Tibial nerve (tissue), 4 donors: ENCODE results near the gene ETV6. TPM values are rescaled to one million over a fixed set of nuclear protein-coding genes. Genes with fewer than 3 reads are reported as not detected.

Source experiments
- DNase-seq, 2 donors: peaks; one replicate each; pipeline ENCODE4 v3.0.0-alpha.2; 2019; ENCODE audit warnings: low spot score in 2 of 2
- H3K27ac ChIP-seq, 4 donors: fragments of 200-600 bp; sonication (generic) in 3 of 4; one replicate each; pipeline ENCODE4 v1.5.1; 2017 to 2019; ENCODE audit warnings: mild to moderate bottlenecking in 1 of 4
- H3K27me3 ChIP-seq, 2 donors: fragments of 200-600 bp; sonication (generic) in 1 of 2; one replicate each; pipeline versions ENCODE4 v1.5.1 to v1.6.0; 2017 to 2019
- H3K36me3 ChIP-seq, 3 donors: fragments of 200-600 bp; sonication (generic); one replicate each; pipeline ENCODE4 v1.5.1; 2018 to 2019
- H3K4me1 ChIP-seq, 4 donors: fragments of 200-600 bp; sonication (generic) in 3 of 4; one replicate each; pipeline ENCODE4 v1.5.1; 2017 to 2019
- H3K4me3 ChIP-seq, 4 donors: fragments of 200-600 bp; sonication (generic) in 3 of 4; one replicate each; pipeline ENCODE4 v1.5.1; 2017 to 2019; ENCODE audit warnings: mild to moderate bottlenecking in 1 of 4, moderate library complexity in 1 of 4
- H3K9me3 ChIP-seq, 4 donors: fragments of 200-600 bp; sonication (generic) in 3 of 4; one replicate each; pipeline ENCODE4 v1.5.1; 2017 to 2019
- CTCF ChIP-seq, 5 experiments: fragments of 200-600 bp in 3 of 5; fragments of 450-650 bp in 2 of 5; sonication (generic) in 3 of 5; IDR thresholded peaks; one replicate each; pipeline ENCODE4 v1.5.1; 2016 to 2019; ENCODE audit warnings: antibody characterized with exemption in 5 of 5, mild to moderate bottlenecking in 3 of 5, moderate library complexity in 2 of 5
- EP300 ChIP-seq, 2 donors: sonication (generic); formaldehyde crosslinking; IDR thresholded peaks; one replicate each; pipeline ENCODE4 v1.6.1; 2017; ENCODE audit warnings: antibody characterized with exemption in 2 of 2, mild to moderate bottlenecking in 1 of 2
- POLR2A ChIP-seq, 2 donors: fragments of 450-650 bp; IDR thresholded peaks; one replicate each; pipeline ENCODE4 v1.6.1; 2017; ENCODE audit warnings: antibody characterized with exemption in 2 of 2, mild to moderate bottlenecking in 2 of 2, moderate library complexity in 2 of 2
- WGBS, 2 donors: methylation state at CpG; one replicate each; pipeline ENCODE4 v1.1.5; 2018; 5-methylcytosine and 5-hydroxymethylcytosine counted together
- total RNA-seq, 4 donors: library from RNA; depleted of rRNA; stranded (reverse); fragments of >200 nt; gene quantifications; one replicate each; pipeline ENCODE4 v1.1.0, GENCODE V29; 2016

ETV6 gene
- total RNA-seq, 4 donors from 2014 or later: 6.7 to 14.1 (median 8.3) TPM

GRCh38 chr12:11709513-11709912 lies 60.0 kb downstream of the ETV6 start:
- no peak overlapping the region for H3K4me3 ChIP-seq
- 92 to 95% methylated on average over 4 of the region's 4 CpGs for WGBS, 2 donors
- no peaks in the 10 kb centered on the region for H3K9me3 ChIP-seq
- H3K27ac ChIP-seq: no peak overlapping the region
- no peaks in the 10 kb centered on the region for H3K27me3 ChIP-seq
- DNase-seq: no peak
- TF ChIP-seq POLR2A (IDR thresholded peaks at IDR 0.05) (no peak), EP300 (IDR thresholded peaks at IDR 0.05) (no peak), CTCF (IDR thresholded peaks at IDR 0.05) (no peak)
- peaks cover 0 to 55% (median 20%) of the 10 kb centered on the region in 4 donors for H3K4me1 ChIP-seq
- no peaks in the 10 kb centered on the region for H3K36me3 ChIP-seq

GRCh38 chr12:11710431-11710830 lies 61.0 kb downstream of the ETV6 start:
- no peak for DNase-seq
- TF ChIP-seq POLR2A (IDR thresholded peaks at IDR 0.05): no peak
- no peak for TF ChIP-seq EP300 (IDR thresholded peaks at IDR 0.05)
- TF ChIP-seq CTCF (IDR thresholded peaks at IDR 0.05): no peak
- H3K27me3 ChIP-seq: no peaks in the 10 kb centered on the region
- no peaks in the 10 kb centered on the region for H3K36me3 ChIP-seq
- 75 to 96% methylated on average over 6 of the region's 6 CpGs for WGBS, 2 donors
- H3K9me3 ChIP-seq: no peaks in the 10 kb centered on the region
- peaks cover 0 to 49% (median 20%) of the 10 kb centered on the region in 4 donors for H3K4me1 ChIP-seq
- peak overlapping the region in 2 of 4 donors; percentile 74 for H3K27ac ChIP-seq
- no peak overlapping the region for H3K4me3 ChIP-seq

GRCh38 chr12:11710906-11711305 lies 61.4 kb downstream of the ETV6 start:
- no peak for DNase-seq
- H3K36me3 ChIP-seq: no peaks in the 10 kb centered on the region
- H3K9me3 ChIP-seq: no peaks in the 10 kb centered on the region
- H3K4me3 ChIP-seq: no peak overlapping the region
- TF ChIP-seq CTCF (IDR thresholded peaks at IDR 0.05) (no peak), POLR2A (IDR thresholded peaks at IDR 0.05) (no peak)
- H3K4me1 ChIP-seq: peaks cover 0 to 45% (median 18%) of the 10 kb centered on the region in 4 donors
- 50% methylated on average over 3 of the region's 3 CpGs for WGBS, 2 donors
- H3K27ac ChIP-seq: peak overlapping the region in 2 of 4 donors; percentile 74
- H3K27me3 ChIP-seq: no peaks in the 10 kb centered on the region

GRCh38 chr12:11711651-11712327 lies 62.3 kb downstream of the ETV6 start:
- H3K27ac ChIP-seq: peak overlapping the region in 3 of 4 donors; percentile 3 to 74 (median 74)
- peak in 1 of 2 donors; percentile 74 for DNase-seq

More at GRCh38 chr12:11711651-11712327, 62.3 kb downstream of the ETV6 start:
- no peaks in the 10 kb centered on the region for H3K27me3 ChIP-seq
- no peaks in the 10 kb centered on the region for H3K9me3 ChIP-seq
- no peak for TF ChIP-seq POLR2A (IDR thresholded peaks at IDR 0.05)
- TF ChIP-seq CTCF (IDR thresholded peaks at IDR 0.05): peak in 1 of 5 experiments; percentile 11
- peak; percentile 21 to 71 for TF ChIP-seq EP300 (IDR thresholded peaks at IDR 0.05)
- H3K4me1 ChIP-seq: peaks cover 0 to 37% (median 13%) of the 10 kb centered on the region in 4 donors
- 55 to 56% methylated on average over 9 of the region's 9 CpGs for WGBS, 2 donors
- H3K4me3 ChIP-seq: peak overlapping the region in 1 of 4 donors; percentile 1
- H3K36me3 ChIP-seq: no peaks in the 10 kb centered on the region
